OCI-LY1 (cell line): Measurements from ENCODE around the gene KCTD16.

Experiments
- CTCF ChIP-seq: fragments of 200-600 bp; sonication (generic), shearing (Covaris generic); IDR thresholded peaks from 2 replicates; pipeline ENCODE4 v1.5.1; 2017; ENCODE audit warnings: mild to moderate bottlenecking, antibody characterized with exemption, low read length, moderate library complexity, mixed read lengths
- EZH2 ChIP-seq: fragments of 200-600 bp; sonication (generic), shearing (Covaris generic); IDR thresholded peaks from 2 replicates; pipeline ENCODE4 v1.8.0; 2017; ENCODE audit warnings: borderline replicate concordance, mixed run types, mild to moderate bottlenecking, antibody characterized with exemption, low read length, moderate library complexity, mixed read lengths

- TF ChIP-seq EZH2 (no peak), CTCF (no peak)
Observed at GRCh38 chr5:144144956-144145751, 25.5 kb upstream of the KCTD16 start.
